Activated gamma-delta T cell treated with Interleukin-2 at 50 U/mL for 16 hours (primary cell): Measurements from ENCODE around the gene USP17L15.
"Not testable (repeated sequence)": the region's sequence is repeated elsewhere in the genome, so short reads cannot be mapped to it uniquely, and the experiment has no call there.

ENCODE experiments used
- DNase-seq: peaks from one replicate; pipeline ENCODE4 v3.0.0-alpha.2; 2020

USP17L15 gene, protein sequence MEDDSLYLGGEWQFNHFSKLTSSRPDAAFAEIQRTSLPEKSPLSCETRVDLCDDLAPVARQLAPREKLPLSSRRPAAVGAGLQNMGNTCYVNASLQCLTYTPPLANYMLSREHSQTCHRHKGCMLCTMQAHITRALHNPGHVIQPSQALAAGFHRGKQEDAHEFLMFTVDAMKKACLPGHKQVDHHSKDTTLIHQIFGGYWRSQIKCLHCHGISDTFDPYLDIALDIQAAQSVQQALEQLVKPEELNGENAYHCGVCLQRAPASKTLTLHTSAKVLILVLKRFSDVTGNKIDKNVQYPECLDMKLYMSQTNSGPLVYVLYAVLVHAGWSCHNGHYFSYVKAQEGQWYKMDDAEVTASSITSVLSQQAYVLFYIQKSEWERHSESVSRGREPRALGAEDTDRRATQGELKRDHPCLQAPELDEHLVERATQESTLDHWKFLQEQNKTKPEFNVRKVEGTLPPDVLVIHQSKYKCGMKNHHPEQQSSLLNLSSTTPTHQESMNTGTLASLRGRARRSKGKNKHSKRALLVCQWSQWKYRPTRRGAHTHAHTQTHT

DNA sequence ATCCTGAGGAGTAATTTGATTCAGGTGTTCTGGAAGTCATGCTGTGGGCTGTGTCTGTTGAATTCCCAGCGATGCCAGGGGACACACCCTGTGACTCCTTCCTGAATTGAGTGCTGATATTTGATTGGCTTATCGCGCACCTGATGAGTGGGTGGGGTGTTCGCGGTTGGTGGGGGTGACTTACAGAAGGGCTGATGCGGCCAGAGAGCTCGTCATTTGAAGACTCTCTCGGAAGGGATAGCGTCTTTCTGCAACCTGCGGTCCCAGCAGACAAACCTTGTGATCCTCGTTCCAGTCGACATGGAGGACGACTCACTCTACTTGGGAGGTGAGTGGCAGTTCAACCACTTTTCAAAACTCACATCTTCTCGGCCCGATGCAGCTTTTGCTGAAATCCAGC is at the start of gene USP17L15:
USP17L15 (plus strand) TSS at position 301 of the 400 bp plus-strand sequence; CDS start at position 301, 0 bp downstream.
- DNase-seq = not testable (repeated sequence)

DNA sequence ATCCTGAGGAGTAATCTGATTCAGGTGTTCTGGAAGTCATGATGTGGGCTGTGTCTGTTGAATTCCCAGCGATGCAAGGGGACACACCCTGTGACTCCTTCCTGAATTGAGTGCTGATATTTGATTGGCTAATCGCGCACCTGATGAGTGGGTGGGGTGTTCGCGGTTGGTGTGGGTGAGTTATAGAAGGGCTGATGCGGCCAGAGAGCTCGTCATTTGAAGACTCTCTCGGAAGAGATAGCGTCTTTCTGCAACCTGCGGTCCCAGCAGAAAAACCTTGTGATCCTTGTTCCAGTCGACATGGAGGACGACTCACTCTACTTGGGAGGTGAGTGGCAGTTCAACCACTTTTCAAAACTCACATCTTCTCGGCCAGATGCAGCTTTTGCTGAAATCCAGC is 23.8 kb upstream of the USP17L15 start, which contains the start of gene USP17L10:
USP17L10 (plus strand) TSS at position 301 of the 400 bp plus-strand sequence; CDS start at position 301, 0 bp downstream.
- DNase-seq = not testable (repeated sequence)

DNA sequence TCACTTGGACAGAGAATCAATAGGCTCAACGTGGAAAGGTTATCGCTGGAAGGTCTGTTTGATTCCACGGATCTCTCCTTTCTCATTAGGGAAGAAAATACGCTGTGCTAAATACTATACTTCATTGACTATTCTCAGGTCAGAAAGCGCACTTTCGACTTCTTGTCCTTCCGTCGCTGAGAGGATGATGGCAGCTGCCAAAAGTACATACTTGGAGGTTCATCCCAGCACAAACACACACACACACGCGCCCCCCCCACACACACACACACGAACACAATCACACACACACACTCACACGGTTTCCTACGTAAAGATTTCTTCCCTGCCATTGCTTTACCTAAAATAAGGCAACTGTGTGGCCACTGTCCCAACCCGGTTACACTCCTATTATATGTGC is 19.5 kb upstream of the USP17L15 start:
- not testable (repeated sequence) for DNase-seq

- not testable (repeated sequence) for DNase-seq
Measured at GRCh38 chr4:9215105-9215504, 19.1 kb upstream of the USP17L15 start, which contains the start of gene USP17L11. TSS of gene USP17L11 (plus strand) at chr4:9215405. CDS start at chr4:9215405, 0 bp downstream.

DNA sequence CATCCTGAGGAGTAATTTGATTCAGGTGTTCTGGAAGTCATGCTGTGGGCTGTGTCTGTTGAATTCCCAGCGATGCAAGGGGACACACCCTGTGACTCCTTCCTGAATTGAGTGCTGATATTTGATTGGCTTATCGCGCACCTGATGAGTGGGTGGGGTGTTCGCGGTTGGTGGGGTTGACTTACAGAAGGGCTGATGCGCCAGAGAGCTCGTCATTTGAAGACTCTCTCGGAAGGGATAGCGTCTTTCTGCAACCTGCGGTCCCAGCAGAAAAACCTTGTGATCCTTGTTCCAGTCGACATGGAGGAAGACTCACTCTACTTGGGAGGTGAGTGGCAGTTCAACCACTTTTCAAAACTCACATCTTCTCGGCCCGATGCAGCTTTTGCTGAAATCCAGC is 14.3 kb upstream of the USP17L15 start, which contains the start of gene USP17L12:
USP17L12 (plus strand) TSS at position 301 of the 400 bp plus-strand sequence; CDS start at position 301, 0 bp downstream.
- DNase-seq = not testable (repeated sequence)

- not testable (repeated sequence) for DNase-seq
Measured at GRCh38 chr4:9224596-9224995, 9.6 kb upstream of the USP17L15 start, which contains the start of gene USP17L13. TSS of gene USP17L13 (plus strand) at chr4:9224896. CDS start at chr4:9224896, 0 bp downstream.

GRCh38 chr4:9230249-9230648 is 3.9 kb upstream of the USP17L15 start:
- not testable (repeated sequence) for DNase-seq

GRCh38 chr4:9238461-9238860 is 4.3 kb downstream of the USP17L15 start:
- not testable (repeated sequence) for DNase-seq

DNA sequence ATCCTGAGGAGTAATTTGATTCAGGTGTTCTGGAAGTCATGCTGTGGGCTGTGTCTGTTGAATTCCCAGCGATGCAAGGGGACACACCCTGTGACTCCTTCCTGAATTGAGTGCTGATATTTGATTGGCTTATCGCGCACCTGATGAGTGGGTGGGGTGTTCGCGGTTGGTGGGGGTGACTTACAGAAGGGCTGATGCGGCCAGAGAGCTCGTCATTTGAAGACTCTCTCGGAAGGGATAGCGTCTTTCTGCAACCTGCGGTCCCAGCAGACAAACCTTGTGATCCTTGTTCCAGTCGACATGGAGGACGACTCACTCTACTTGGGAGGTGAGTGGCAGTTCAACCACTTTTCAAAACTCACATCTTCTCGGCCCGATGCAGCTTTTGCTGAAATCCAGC is 9.4 kb downstream of the USP17L15 start, which contains the start of gene USP17L17:
USP17L17 (plus strand) TSS at position 301 of the 400 bp plus-strand sequence; CDS start at position 301, 0 bp downstream.
- not testable (repeated sequence) for DNase-seq

DNA sequence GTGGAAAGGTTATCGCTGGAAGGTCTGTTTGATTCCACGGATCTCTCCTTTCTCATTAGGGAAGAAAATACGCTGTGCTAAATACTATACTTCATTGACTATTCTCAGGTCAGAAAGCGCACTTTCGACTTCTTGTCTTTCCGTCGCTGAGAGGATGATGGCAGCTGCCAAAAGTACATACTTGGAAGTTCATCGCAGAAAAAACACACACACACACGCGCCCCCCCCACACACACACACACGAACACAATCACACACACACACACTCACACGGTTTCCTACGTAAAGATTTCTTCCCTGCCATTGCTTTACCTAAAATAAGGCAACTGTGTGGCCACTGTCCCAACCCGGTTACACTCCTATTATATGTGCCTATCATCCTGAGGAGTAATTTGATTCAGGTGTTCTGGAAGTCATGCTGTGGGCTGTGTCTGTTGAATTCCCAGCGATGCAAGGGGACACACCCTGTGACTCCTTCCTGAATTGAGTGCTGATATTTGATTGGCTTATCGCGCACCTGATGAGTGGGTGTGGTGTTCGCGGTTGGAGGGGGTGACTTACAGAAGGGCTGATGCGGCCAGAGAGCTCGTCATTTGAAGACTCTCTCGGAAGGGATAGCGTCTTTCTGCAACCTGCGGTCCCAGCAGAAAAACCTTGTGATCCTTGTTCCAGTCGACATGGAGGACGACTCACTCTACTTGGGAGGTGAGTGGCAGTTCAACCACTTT is 13.9 kb downstream of the USP17L15 start, which contains the start of gene USP17L18:
USP17L18 (plus strand) TSS at position 678 of the 728 bp plus-strand sequence; CDS start at position 678, 0 bp downstream.
- DNase-seq = peak; percentile 5

- not testable (repeated sequence) for DNase-seq
Measured at GRCh38 chr4:9253078-9253477, 18.9 kb downstream of the USP17L15 start, which contains the start of gene USP17L19. TSS of gene USP17L19 (plus strand) at chr4:9253378. CDS start at chr4:9253378, 0 bp downstream.

DNA sequence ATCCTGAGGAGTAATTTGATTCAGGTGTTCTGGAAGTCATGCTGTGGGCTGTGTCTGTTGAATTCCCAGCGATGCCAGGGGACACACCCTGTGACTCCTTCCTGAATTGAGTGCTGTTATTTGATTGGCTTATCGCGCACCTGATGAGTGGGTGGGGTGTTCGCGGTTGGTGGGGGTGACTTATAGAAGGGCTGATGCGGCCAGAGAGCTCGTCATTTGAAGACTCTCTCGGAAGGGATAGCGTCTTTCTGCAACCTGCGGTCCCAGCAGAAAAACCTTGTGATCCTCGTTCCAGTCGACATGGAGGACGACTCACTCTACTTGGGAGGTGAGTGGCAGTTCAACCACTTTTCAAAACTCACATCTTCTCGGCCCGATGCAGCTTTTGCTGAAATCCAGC is 23.6 kb downstream of the USP17L15 start, which contains the start of gene USP17L20:
USP17L20 (plus strand) TSS at position 301 of the 400 bp plus-strand sequence; CDS start at position 301, 0 bp downstream.
- not testable (repeated sequence) for DNase-seq

DNA sequence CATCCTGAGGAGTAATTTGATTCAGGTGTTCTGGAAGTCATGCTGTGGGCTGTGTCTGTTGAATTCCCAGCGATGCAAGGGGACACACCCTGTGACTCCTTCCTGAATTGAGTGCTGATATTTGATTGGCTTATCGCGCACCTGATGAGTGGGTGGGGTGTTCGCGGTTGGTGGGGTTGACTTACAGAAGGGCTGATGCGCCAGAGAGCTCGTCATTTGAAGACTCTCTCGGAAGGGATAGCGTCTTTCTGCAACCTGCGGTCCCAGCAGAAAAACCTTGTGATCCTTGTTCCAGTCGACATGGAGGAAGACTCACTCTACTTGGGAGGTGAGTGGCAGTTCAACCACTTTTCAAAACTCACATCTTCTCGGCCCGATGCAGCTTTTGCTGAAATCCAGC is 28.4 kb downstream of the USP17L15 start, which contains the start of gene USP17L21:
USP17L21 (plus strand) TSS at position 301 of the 400 bp plus-strand sequence; CDS start at position 301, 0 bp downstream.
- DNase-seq = not testable (repeated sequence)

- DNase-seq = not testable (repeated sequence)
Measured at GRCh38 chr4:9267319-9267718, 33.1 kb downstream of the USP17L15 start, which contains the start of gene USP17L22. TSS of gene USP17L22 (plus strand) at chr4:9267619. CDS start at chr4:9267619, 0 bp downstream.

DNA sequence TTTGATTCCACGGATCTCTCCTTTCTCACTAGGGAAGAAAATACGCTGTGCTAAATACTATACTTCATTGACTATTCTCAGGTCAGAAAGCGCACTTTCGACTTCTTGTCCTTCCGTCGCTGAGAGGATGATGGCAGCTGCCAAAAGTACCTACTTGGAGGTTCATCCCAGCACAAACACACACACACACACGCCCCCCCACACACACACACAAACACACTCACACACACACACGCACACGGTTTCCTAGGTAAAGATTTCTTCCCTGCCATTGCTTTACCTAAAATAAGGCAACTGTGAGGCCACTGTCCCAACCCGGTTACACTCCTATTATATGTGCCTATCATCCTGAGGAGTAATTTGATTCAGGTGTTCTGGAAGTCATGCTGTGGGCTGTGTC is 37.5 kb downstream of the USP17L15 start:
- peak; percentile 12 for DNase-seq
